Measurements from ENCODE around the gene OSBPL8.

OSBPL8 gene

GRCh38 chr12:76449583-76449982 is 110.0 kb downstream of the OSBPL8 start:
- Histone ChIP-seq H3K9ac (ENCODE audit: insufficient read length) (no peak overlapping the region), H3K4me3 (no peak overlapping the region), H3K9me3 (ENCODE audit: low read depth, low read length) (no peaks in the 10 kb centered on the region), H3K36me3 (ENCODE audit: insufficient read depth, low read length) (peaks cover 20% of the 10 kb centered on the region), H3K27ac (no peak overlapping the region)
- DNase-seq (ENCODE audit: low read depth, low spot score), result no peak
- TF ChIP-seq EZH2 (IDR thresholded peaks at IDR 0.05) (no peak), FOXP2 (optimal IDR thresholded peaks at IDR 0.05; ENCODE audit: control extremely low read depth, extremely low read length, insufficient read depth) (no peak), POLR2AphosphoS5 (IDR thresholded peaks at IDR 0.05; ENCODE audit: borderline replicate concordance, low read depth, low read length) (no peak)

DNA sequence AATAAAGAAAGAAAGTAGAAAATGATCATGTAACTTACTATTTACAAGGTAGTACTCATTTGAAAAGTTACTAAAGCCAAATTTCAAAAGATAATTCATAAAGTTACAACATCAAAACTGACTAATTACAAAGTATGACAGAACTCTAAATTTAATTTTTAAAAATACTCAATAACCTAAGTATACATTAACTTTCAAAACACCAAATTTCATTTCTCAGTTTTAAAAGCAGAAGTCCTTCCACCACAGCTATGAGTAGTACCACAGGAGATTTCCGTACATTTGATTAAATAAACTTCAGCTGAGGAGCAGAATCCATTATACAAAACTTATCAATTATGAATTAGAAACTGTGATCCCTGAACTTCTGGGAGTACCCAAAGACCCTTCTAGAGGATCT is 110.6 kb downstream of the OSBPL8 start:
- Histone ChIP-seq H3K9me3 (ENCODE audit: low read depth, low read length) (no peaks in the 10 kb centered on the region), H3K9ac (ENCODE audit: insufficient read length) (no peak overlapping the region), H3K4me3 (no peak overlapping the region), H3K27ac (no peak overlapping the region), H3K36me3 (ENCODE audit: insufficient read depth, low read length) (peaks cover 20% of the 10 kb centered on the region)
- TF ChIP-seq EZH2 (IDR thresholded peaks at IDR 0.05), result no peak
- no peak for TF ChIP-seq FOXP2 (optimal IDR thresholded peaks at IDR 0.05; ENCODE audit: control extremely low read depth, extremely low read length, insufficient read depth)
- no peak for TF ChIP-seq POLR2AphosphoS5 (IDR thresholded peaks at IDR 0.05; ENCODE audit: borderline replicate concordance, low read depth, low read length)
- no peak for DNase-seq (ENCODE audit: low read depth, low spot score)

DNA sequence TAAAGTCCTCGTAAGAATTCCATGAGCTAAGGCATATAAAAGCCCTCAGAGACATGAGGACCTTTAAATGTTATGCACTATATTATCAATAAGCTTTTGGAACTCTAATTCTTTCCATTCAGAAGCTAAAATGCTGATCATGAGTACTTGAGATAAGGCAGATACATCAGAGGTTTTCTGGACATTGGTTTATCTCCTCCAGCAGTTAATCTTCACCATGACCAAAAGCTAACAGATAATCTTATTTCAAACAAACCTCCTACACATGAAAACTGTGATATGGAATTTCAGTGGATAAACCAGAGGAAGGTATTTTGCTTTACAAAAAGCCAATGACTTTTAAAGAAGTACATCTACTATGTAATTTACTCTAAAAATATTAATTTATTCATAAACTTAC is 113.5 kb downstream of the OSBPL8 start:
- Histone ChIP-seq H3K27ac (no peak overlapping the region), H3K9me3 (ENCODE audit: low read depth, low read length) (no peaks in the 10 kb centered on the region), H3K9ac (ENCODE audit: insufficient read length) (no peak overlapping the region), H3K4me3 (no peak overlapping the region), H3K36me3 (ENCODE audit: insufficient read depth, low read length) (peaks cover 20% of the 10 kb centered on the region)
- TF ChIP-seq POLR2AphosphoS5 (IDR thresholded peaks at IDR 0.05; ENCODE audit: borderline replicate concordance, low read depth, low read length) (no peak), EZH2 (IDR thresholded peaks at IDR 0.05) (no peak), FOXP2 (optimal IDR thresholded peaks at IDR 0.05; ENCODE audit: control extremely low read depth, extremely low read length, insufficient read depth) (no peak)
- DNase-seq (ENCODE audit: low read depth, low spot score), result no peak

DNA sequence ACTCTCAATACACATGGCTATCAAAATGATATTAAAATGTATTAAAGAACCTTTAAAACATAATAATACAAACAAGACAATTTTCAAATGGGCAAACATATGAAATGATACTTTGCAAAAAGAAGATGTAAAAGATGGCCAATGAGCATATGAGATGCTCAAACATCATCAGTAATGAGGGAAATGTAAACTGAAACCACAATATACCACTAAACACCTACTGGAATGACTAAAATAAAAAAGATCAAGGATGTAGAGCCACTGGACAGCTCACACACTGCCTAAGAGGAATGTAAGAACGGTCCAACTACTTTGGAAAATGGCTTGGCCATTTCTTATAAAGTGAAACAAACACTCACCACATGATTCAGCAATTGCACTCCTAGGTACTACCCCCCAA is 114.1 kb downstream of the OSBPL8 start:
- H3K36me3 ChIP-seq (ENCODE audit: insufficient read depth, low read length), result peaks cover 14% of the 10 kb centered on the region
- no peak overlapping the region for H3K9ac ChIP-seq (ENCODE audit: insufficient read length)
- TF ChIP-seq FOXP2 (optimal IDR thresholded peaks at IDR 0.05; ENCODE audit: control extremely low read depth, extremely low read length, insufficient read depth), result no peak
- no peaks in the 10 kb centered on the region for H3K9me3 ChIP-seq (ENCODE audit: low read depth, low read length)
- H3K4me3 ChIP-seq, result no peak overlapping the region
- no peak for DNase-seq (ENCODE audit: low read depth, low spot score)
- no peak overlapping the region for H3K27ac ChIP-seq

- TF ChIP-seq POLR2AphosphoS5 (IDR thresholded peaks at IDR 0.05; ENCODE audit: borderline replicate concordance, low read depth, low read length), result no peak
- TF ChIP-seq FOXP2 (optimal IDR thresholded peaks at IDR 0.05; ENCODE audit: control extremely low read depth, extremely low read length, insufficient read depth), result no peak
Measured at GRCh38 chr12:76444408-76444984, 115.1 kb downstream of the OSBPL8 start.

DNA sequence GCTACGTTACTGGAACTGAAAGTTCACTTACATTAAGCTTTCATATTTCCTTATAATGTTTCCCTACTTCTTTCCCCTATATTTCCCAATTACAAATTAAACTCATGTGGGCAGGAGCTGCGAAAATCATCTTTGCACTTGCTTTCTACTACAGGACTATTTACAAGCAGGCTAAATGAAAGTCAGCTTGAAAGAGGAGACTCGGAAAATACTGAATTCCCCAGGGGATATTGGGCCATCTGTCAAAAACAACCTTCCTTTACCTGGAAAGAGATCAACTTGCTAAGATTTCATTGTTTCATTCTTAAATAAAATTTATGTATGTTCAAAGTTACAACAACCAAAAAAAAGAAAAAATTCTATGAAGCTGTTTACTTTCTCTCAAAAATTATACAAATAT is 118.6 kb downstream of the OSBPL8 start:
- H3K9me3 ChIP-seq (ENCODE audit: low read depth, low read length), result no peaks in the 10 kb centered on the region
- no peak for DNase-seq (ENCODE audit: low read depth, low spot score)

More at GRCh38 chr12:76444408-76444984, 115.1 kb downstream of the OSBPL8 start:
- DNase-seq (ENCODE audit: low read depth, low spot score), result no peak
- Histone ChIP-seq H3K27ac (no peak overlapping the region), H3K4me3 (no peak overlapping the region), H3K36me3 (ENCODE audit: insufficient read depth, low read length) (peaks cover 6% of the 10 kb centered on the region), H3K9me3 (ENCODE audit: low read depth, low read length) (no peaks in the 10 kb centered on the region), H3K9ac (ENCODE audit: insufficient read length) (no peak overlapping the region)

GRCh38 chr12:76432733-76433132 is 126.8 kb downstream of the OSBPL8 start:
- Histone ChIP-seq H3K36me3 (ENCODE audit: insufficient read depth, low read length) (no peaks in the 10 kb centered on the region), H3K9me3 (ENCODE audit: low read depth, low read length) (peaks cover 3% of the 10 kb centered on the region; the same call in 1 of the 2 replicates), H3K9ac (ENCODE audit: insufficient read length) (no peak overlapping the region), H3K4me3 (no peak overlapping the region), H3K27ac (no peak overlapping the region)
- TF ChIP-seq FOXP2 (optimal IDR thresholded peaks at IDR 0.05; ENCODE audit: control extremely low read depth, extremely low read length, insufficient read depth), result no peak
- TF ChIP-seq POLR2AphosphoS5 (IDR thresholded peaks at IDR 0.05; ENCODE audit: borderline replicate concordance, low read depth, low read length), result no peak
- no peak for TF ChIP-seq EZH2 (IDR thresholded peaks at IDR 0.05)
- no peak for DNase-seq (ENCODE audit: low read depth, low spot score)

More for the DNA sequence above, 118.6 kb downstream of the OSBPL8 start:
- no peak overlapping the region for H3K27ac ChIP-seq
- no peak for TF ChIP-seq EZH2 (IDR thresholded peaks at IDR 0.05)
- no peak for TF ChIP-seq POLR2AphosphoS5 (IDR thresholded peaks at IDR 0.05; ENCODE audit: borderline replicate concordance, low read depth, low read length)
- no peak overlapping the region for H3K4me3 ChIP-seq
- H3K36me3 ChIP-seq (ENCODE audit: insufficient read depth, low read length), result no peaks in the 10 kb centered on the region
- no peak overlapping the region for H3K9ac ChIP-seq (ENCODE audit: insufficient read length)

GRCh38 chr12:76428117-76428516 is 131.5 kb downstream of the OSBPL8 start:
- H3K9ac ChIP-seq (ENCODE audit: insufficient read length), result no peak overlapping the region
- H3K36me3 ChIP-seq (ENCODE audit: insufficient read depth, low read length), result no peaks in the 10 kb centered on the region
- H3K27ac ChIP-seq, result peak overlapping the region; percentile 63; the same call in 1 of the 2 replicates
- no peak for DNase-seq (ENCODE audit: low read depth, low spot score)
- TF ChIP-seq EZH2 (IDR thresholded peaks at IDR 0.05) (no peak), FOXP2 (optimal IDR thresholded peaks at IDR 0.05; ENCODE audit: control extremely low read depth, extremely low read length, insufficient read depth) (no peak), POLR2AphosphoS5 (IDR thresholded peaks at IDR 0.05; ENCODE audit: borderline replicate concordance, low read depth, low read length) (no peak)
- no peak overlapping the region for H3K4me3 ChIP-seq
- H3K9me3 ChIP-seq (ENCODE audit: low read depth, low read length), result no peaks in the 10 kb centered on the region; the same call in 1 of the 2 replicates

DNA sequence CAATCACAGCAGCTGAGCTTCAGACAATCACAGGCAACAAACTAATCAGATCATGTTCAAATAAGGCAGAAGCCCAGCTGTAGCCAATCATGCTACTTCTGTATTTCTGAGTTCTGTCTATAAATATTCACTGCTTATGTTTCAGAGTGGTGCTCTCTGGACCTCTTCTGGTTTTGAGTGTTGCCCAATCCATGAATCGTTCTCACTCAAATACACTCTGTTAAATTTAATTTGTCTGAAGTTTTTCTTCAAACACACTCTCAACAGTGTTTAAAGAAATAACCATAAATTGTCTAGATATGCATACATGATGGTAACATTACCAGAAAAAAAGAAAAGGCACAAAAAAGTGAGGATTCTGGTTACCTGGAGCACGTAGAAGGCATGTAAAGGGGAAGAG is 133.4 kb downstream of the OSBPL8 start:
- Histone ChIP-seq H3K36me3 (ENCODE audit: insufficient read depth, low read length) (no peaks in the 10 kb centered on the region), H3K27ac (no peak overlapping the region), H3K4me3 (no peak overlapping the region), H3K9ac (ENCODE audit: insufficient read length) (no peak overlapping the region), H3K9me3 (ENCODE audit: low read depth, low read length) (no peaks in the 10 kb centered on the region)
- no peak for DNase-seq (ENCODE audit: low read depth, low spot score)
- TF ChIP-seq POLR2AphosphoS5 (IDR thresholded peaks at IDR 0.05; ENCODE audit: borderline replicate concordance, low read depth, low read length), result no peak
- TF ChIP-seq FOXP2 (optimal IDR thresholded peaks at IDR 0.05; ENCODE audit: control extremely low read depth, extremely low read length, insufficient read depth), result no peak
- TF ChIP-seq EZH2 (IDR thresholded peaks at IDR 0.05), result no peak

Measured in SK-N-MC (cell line).